GM21825 (cell line): ENCODE measurements around the gene NPC2.
"Not testable (repeated sequence)": the region's sequence is repeated elsewhere in the genome, so short reads cannot be mapped to it uniquely, and the experiment has no call there.

ENCODE experiments used
- ATAC-seq: cut with Tn5 transposase; IDR thresholded peaks from one replicate; pipeline ENCODE4 v1.9.1; 2021; ENCODE audit warnings: mild to moderate bottlenecking, moderate library complexity; ENCODE audit not compliant: unreplicated experiment

NPC2 gene

GRCh38 chr14:74492776-74493342 lies at the start of gene NPC2:
Gene NPC2, minus strand, starts transcription at chr14:74493305. Its CDS starts 31 bp downstream, at chr14:74493274.
- peak; percentile 10 for ATAC-seq

- no peak for ATAC-seq
These were observed 49.1 kb upstream of the NPC2 start for GRCh38 chr14:74542056-74542685.

- no peak for ATAC-seq
These were observed 48.1 kb upstream of the NPC2 start for GRCh38 chr14:74541225-74541624.

GRCh38 chr14:74539503-74539902 lies 46.4 kb upstream of the NPC2 start:
- ATAC-seq = no peak

GRCh38 chr14:74538411-74539391 lies 45.6 kb upstream of the NPC2 start:
- no peak for ATAC-seq

- ATAC-seq = not testable (repeated sequence)
These were observed 43.2 kb upstream of the NPC2 start for GRCh38 chr14:74536336-74536735.

GRCh38 chr14:74535756-74536325 lies 42.7 kb upstream of the NPC2 start:
- ATAC-seq = no peak

GRCh38 chr14:74533576-74533975 lies 40.5 kb upstream of the NPC2 start:
- no peak for ATAC-seq

GRCh38 chr14:74532246-74532645 lies 39.1 kb upstream of the NPC2 start:
- ATAC-seq = no peak

GRCh38 chr14:74531467-74531866 lies 38.4 kb upstream of the NPC2 start:
- no peak for ATAC-seq

GRCh38 chr14:74531006-74531405 lies 37.9 kb upstream of the NPC2 start:
- no peak for ATAC-seq

GRCh38 chr14:74528886-74529285 lies 35.8 kb upstream of the NPC2 start:
- no peak for ATAC-seq

- ATAC-seq = no peak
These were observed 35.3 kb upstream of the NPC2 start for GRCh38 chr14:74528406-74528805.

GRCh38 chr14:74527736-74528280 lies 34.7 kb upstream of the NPC2 start:
- ATAC-seq = no peak

- no peak for ATAC-seq
These were observed 33.9 kb upstream of the NPC2 start for GRCh38 chr14:74526854-74527585.

- ATAC-seq = no peak
These were observed 32.3 kb upstream of the NPC2 start for GRCh38 chr14:74525361-74525851.

GRCh38 chr14:74524812-74525135 lies 31.7 kb upstream of the NPC2 start:
- ATAC-seq = no peak

GRCh38 chr14:74524076-74524811 lies 31.1 kb upstream of the NPC2 start:
- ATAC-seq = no peak

- no peak for ATAC-seq
These were observed 29.6 kb upstream of the NPC2 start for GRCh38 chr14:74522740-74523139.

- no peak for ATAC-seq
These were observed 28.7 kb upstream of the NPC2 start for GRCh38 chr14:74521756-74522155.
